ENCODE data around the gene NCDN. TPM values are rescaled to one million over a fixed set of nuclear protein-coding genes. Genes with fewer than 3 reads are reported as not detected.

The NCDN gene
- total RNA-seq, 1 experiment from 2014 or later: 39.2 TPM

GRCh38 chr1:35605071-35605866 is 47.7 kb downstream of the NCDN start:
- Mint-ChIP-seq H3K27ac (peak overlapping the region; percentile 66), H3K36me3 (peaks cover 47% of the 10 kb centered on the region), H3K27me3 (ENCODE audit: low read depth) (no peaks in the 10 kb centered on the region), H3K9me3 (no peaks in the 10 kb centered on the region), H3K4me3 (no peak overlapping the region), H3K4me1 (peaks cover 2% of the 10 kb centered on the region; the same call in 1 of the 2 replicates)
- CTCF ChIA-PET: interaction anchor here (1.4 to 1.7 kb wide), 3 partner anchors 11 to 111 kb away, joined by 4 to 6 read pairs (median 4); no protein-coding TSS in a partner anchor
- no peak for DNase-seq (ENCODE audit: low spot score)
- POLR2A ChIA-PET: no interaction called here
- TF ChIP-seq, protein P1, sequence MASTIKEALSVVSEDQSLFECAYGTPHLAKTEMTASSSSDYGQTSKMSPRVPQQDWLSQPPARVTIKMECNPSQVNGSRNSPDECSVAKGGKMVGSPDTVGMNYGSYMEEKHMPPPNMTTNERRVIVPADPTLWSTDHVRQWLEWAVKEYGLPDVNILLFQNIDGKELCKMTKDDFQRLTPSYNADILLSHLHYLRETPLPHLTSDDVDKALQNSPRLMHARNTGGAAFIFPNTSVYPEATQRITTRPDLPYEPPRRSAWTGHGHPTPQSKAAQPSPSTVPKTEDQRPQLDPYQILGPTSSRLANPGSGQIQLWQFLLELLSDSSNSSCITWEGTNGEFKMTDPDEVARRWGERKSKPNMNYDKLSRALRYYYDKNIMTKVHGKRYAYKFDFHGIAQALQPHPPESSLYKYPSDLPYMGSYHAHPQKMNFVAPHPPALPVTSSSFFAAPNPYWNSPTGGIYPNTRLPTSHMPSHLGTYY (CRISPR knock-in tag; IDR thresholded peaks at IDR 0.05): no peak
- no peak for TF ChIP-seq MYBL2 (CRISPR knock-in tag; IDR thresholded peaks at IDR 0.05)
- no peak for TF ChIP-seq GTF2I (CRISPR knock-in tag; conservative IDR thresholded peaks at IDR 0.05)
- TF ChIP-seq, protein P2, sequence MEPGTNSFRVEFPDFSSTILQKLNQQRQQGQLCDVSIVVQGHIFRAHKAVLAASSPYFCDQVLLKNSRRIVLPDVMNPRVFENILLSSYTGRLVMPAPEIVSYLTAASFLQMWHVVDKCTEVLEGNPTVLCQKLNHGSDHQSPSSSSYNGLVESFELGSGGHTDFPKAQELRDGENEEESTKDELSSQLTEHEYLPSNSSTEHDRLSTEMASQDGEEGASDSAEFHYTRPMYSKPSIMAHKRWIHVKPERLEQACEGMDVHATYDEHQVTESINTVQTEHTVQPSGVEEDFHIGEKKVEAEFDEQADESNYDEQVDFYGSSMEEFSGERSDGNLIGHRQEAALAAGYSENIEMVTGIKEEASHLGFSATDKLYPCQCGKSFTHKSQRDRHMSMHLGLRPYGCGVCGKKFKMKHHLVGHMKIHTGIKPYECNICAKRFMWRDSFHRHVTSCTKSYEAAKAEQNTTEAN (CRISPR knock-in tag; IDR thresholded peaks at IDR 0.05): no peak
- no peak for TF ChIP-seq RORB (CRISPR knock-in tag; IDR thresholded peaks at IDR 0.05)
- TF ChIP-seq, protein P3, sequence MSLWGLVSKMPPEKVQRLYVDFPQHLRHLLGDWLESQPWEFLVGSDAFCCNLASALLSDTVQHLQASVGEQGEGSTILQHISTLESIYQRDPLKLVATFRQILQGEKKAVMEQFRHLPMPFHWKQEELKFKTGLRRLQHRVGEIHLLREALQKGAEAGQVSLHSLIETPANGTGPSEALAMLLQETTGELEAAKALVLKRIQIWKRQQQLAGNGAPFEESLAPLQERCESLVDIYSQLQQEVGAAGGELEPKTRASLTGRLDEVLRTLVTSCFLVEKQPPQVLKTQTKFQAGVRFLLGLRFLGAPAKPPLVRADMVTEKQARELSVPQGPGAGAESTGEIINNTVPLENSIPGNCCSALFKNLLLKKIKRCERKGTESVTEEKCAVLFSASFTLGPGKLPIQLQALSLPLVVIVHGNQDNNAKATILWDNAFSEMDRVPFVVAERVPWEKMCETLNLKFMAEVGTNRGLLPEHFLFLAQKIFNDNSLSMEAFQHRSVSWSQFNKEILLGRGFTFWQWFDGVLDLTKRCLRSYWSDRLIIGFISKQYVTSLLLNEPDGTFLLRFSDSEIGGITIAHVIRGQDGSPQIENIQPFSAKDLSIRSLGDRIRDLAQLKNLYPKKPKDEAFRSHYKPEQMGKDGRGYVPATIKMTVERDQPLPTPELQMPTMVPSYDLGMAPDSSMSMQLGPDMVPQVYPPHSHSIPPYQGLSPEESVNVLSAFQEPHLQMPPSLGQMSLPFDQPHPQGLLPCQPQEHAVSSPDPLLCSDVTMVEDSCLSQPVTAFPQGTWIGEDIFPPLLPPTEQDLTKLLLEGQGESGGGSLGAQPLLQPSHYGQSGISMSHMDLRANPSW (CRISPR knock-in tag; conservative IDR thresholded peaks at IDR 0.05; ENCODE audit: low read depth): no peak
- no peak for TF ChIP-seq NR2C2 (CRISPR knock-in tag; IDR thresholded peaks at IDR 0.05)
- TF ChIP-seq FOXP4 (CRISPR knock-in tag; IDR thresholded peaks at IDR 0.05): no peak
- TF ChIP-seq JAZF1 (CRISPR knock-in tag; IDR thresholded peaks at IDR 0.05): no peak
- TF ChIP-seq ELF4 (CRISPR knock-in tag; IDR thresholded peaks at IDR 0.05; ENCODE audit: low read depth): no peak
- TF ChIP-seq ZNF317 (CRISPR knock-in tag; IDR thresholded peaks at IDR 0.05; ENCODE audit: borderline replicate concordance, low read depth): no peak
- peak; percentile 46; the same call in 1 of the 2 replicates for ATAC-seq

GRCh38 chr1:35605867-35606182 is 48.2 kb downstream of the NCDN start:
- ChIA-PET POLR2A (no interaction called here), CTCF (interaction anchor here (1.7 kb wide), 1 partner anchor 12 kb away, joined by 4 read pairs; no protein-coding TSS in a partner anchor)
- peaks cover 2% of the 10 kb centered on the region; the same call in 1 of the 2 replicates for H3K4me1 Mint-ChIP-seq
- no peak overlapping the region for H3K4me3 Mint-ChIP-seq
- TF ChIP-seq SP1 (CRISPR knock-in tag; conservative IDR thresholded peaks at IDR 0.05): no peak
- TF ChIP-seq, protein P4, sequence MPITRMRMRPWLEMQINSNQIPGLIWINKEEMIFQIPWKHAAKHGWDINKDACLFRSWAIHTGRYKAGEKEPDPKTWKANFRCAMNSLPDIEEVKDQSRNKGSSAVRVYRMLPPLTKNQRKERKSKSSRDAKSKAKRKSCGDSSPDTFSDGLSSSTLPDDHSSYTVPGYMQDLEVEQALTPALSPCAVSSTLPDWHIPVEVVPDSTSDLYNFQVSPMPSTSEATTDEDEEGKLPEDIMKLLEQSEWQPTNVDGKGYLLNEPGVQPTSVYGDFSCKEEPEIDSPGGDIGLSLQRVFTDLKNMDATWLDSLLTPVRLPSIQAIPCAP (CRISPR knock-in tag; IDR thresholded peaks at IDR 0.05): no peak
- TF ChIP-seq, protein P3 (CRISPR knock-in tag; conservative IDR thresholded peaks at IDR 0.05; ENCODE audit: low read depth): no peak
- TF ChIP-seq, protein P5, sequence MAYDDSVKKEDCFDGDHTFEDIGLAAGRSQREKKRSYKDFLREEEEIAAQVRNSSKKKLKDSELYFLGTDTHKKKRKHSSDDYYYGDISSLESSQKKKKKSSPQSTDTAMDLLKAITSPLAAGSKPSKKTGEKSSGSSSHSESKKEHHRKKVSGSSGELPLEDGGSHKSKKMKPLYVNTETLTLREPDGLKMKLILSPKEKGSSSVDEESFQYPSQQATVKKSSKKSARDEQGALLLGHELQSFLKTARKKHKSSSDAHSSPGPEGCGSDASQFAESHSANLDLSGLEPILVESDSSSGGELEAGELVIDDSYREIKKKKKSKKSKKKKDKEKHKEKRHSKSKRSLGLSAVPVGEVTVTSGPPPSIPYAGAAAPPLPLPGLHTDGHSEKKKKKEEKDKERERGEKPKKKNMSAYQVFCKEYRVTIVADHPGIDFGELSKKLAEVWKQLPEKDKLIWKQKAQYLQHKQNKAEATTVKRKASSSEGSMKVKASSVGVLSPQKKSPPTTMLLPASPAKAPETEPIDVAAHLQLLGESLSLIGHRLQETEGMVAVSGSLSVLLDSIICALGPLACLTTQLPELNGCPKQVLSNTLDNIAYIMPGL (CRISPR knock-in tag; IDR thresholded peaks at IDR 0.05): no peak
- H3K27ac Mint-ChIP-seq: peak overlapping the region; percentile 66
- no peaks in the 10 kb centered on the region for H3K27me3 Mint-ChIP-seq (ENCODE audit: low read depth)
- ATAC-seq (no peak), DNase-seq (ENCODE audit: low spot score) (no peak)
- peaks cover 48% of the 10 kb centered on the region for H3K36me3 Mint-ChIP-seq
- no peaks in the 10 kb centered on the region for H3K9me3 Mint-ChIP-seq

Measured in WTC11 (cell line).